Measurements from ENCODE around the gene LBX2. TPM values are rescaled to one million over a fixed set of nuclear protein-coding genes. Genes with fewer than 3 reads are reported as not detected.
A peak's percentile ranks its signal among the peaks of the same experiment; 100 is the strongest.

LBX2 gene
- total and polyA plus RNA-seq, 9 of the 15 experiments (the other 6 are each of a cell fraction or from before 2014, with no cell fraction given): 0.39 to 6.2 (median 1.8) TPM; not detected in 1

GRCh38 chr2:74529357-74530238, 30.2 kb upstream of the LBX2 start, which contains the start of the genes AUP1 and HTRA2 (continued):
- TF ChIP-seq, protein P1, sequence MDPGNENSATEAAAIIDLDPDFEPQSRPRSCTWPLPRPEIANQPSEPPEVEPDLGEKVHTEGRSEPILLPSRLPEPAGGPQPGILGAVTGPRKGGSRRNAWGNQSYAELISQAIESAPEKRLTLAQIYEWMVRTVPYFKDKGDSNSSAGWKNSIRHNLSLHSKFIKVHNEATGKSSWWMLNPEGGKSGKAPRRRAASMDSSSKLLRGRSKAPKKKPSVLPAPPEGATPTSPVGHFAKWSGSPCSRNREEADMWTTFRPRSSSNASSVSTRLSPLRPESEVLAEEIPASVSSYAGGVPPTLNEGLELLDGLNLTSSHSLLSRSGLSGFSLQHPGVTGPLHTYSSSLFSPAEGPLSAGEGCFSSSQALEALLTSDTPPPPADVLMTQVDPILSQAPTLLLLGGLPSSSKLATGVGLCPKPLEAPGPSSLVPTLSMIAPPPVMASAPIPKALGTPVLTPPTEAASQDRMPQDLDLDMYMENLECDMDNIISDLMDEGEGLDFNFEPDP (CRISPR knock-in tag; IDR thresholded peaks at IDR 0.05): no peak
- TF ChIP-seq JUND (IDR thresholded peaks at IDR 0.05; ENCODE audit: borderline replicate concordance, low read depth, low read length) (peak; percentile 71), JUND (tag; IDR thresholded peaks at IDR 0.05; ENCODE audit: borderline replicate concordance, low read depth, low read length) (no peak; the same call in 2 of the 3 replicates), ETV6 (IDR thresholded peaks at IDR 0.05; ENCODE audit: borderline replicate concordance in 1 of 2, low read depth in 2 of 2, low read length in 1 of 2) (no peak), ETV6 (CRISPR knock-in tag; IDR thresholded peaks at IDR 0.05; ENCODE audit: borderline replicate concordance) (no peak), L3MBTL2 (IDR thresholded peaks at IDR 0.05) (peak; percentile 74), NCOA1 (IDR thresholded peaks at IDR 0.05; ENCODE audit: low read depth) (peak; percentile 13; the same call in 1 of the 2 replicates), ATF2 (CRISPR knock-in tag; IDR thresholded peaks at IDR 0.05) (no peak), MCM5 (IDR thresholded peaks at IDR 0.05; ENCODE audit: low read depth) (no peak), MYBL2 (IDR thresholded peaks at IDR 0.05; ENCODE audit: low read depth) (no peak), MYBL2 (CRISPR knock-in tag; IDR thresholded peaks at IDR 0.05; ENCODE audit: borderline replicate concordance) (no peak), TAF15 (IDR thresholded peaks at IDR 0.05; ENCODE audit: low read depth, low read length) (no peak), RFX1 (IDR thresholded peaks at IDR 0.05) (no peak), EP300 (IDR thresholded peaks at IDR 0.05; ENCODE audit: low read length) (0 out of 2 replicates have a peak, but pooled peaks have one; percentile 15), ZNF311 (CRISPR knock-in tag; IDR thresholded peaks at IDR 0.05) (no peak), KDM2B (CRISPR knock-in tag; IDR thresholded peaks at IDR 0.05) (no peak), ELK3 (CRISPR knock-in tag; IDR thresholded peaks at IDR 0.05) (no peak; the same call in 1 of the 2 replicates), ELF4 (CRISPR knock-in tag; IDR thresholded peaks at IDR 0.05) (no peak), MAX (CRISPR knock-in tag; IDR thresholded peaks at IDR 0.05) (peak; percentile 38)
- TF ChIP-seq, protein P2, sequence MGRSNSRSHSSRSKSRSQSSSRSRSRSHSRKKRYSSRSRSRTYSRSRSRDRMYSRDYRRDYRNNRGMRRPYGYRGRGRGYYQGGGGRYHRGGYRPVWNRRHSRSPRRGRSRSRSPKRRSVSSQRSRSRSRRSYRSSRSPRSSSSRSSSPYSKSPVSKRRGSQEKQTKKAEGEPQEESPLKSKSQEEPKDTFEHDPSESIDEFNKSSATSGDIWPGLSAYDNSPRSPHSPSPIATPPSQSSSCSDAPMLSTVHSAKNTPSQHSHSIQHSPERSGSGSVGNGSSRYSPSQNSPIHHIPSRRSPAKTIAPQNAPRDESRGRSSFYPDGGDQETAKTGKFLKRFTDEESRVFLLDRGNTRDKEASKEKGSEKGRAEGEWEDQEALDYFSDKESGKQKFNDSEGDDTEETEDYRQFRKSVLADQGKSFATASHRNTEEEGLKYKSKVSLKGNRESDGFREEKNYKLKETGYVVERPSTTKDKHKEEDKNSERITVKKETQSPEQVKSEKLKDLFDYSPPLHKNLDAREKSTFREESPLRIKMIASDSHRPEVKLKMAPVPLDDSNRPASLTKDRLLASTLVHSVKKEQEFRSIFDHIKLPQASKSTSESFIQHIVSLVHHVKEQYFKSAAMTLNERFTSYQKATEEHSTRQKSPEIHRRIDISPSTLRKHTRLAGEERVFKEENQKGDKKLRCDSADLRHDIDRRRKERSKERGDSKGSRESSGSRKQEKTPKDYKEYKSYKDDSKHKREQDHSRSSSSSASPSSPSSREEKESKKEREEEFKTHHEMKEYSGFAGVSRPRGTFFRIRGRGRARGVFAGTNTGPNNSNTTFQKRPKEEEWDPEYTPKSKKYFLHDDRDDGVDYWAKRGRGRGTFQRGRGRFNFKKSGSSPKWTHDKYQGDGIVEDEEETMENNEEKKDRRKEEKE (IDR thresholded peaks at IDR 0.05; ENCODE audit: borderline replicate concordance in 1 of 2, control insufficient read depth in 1 of 2, low read depth in 2 of 2, low read length in 1 of 2): peak in 1 of 2 experiments; percentile 84; a peak in 2 of 4 replicates

All from K562 (cell line).